H1 (cell line): Measurements from ENCODE around the gene CTIF.

ENCODE experiments used
- CTCF ChIP-seq, 3 experiments: IDR thresholded peaks; 1 replicate in 2 of 3; 2 replicates in 1 of 3; pipeline versions ENCODE4 v1.5.1 to v1.6.1; 2011; ENCODE audit warnings: low read length in 3 of 3, mild to moderate bottlenecking in 3 of 3, inconsistent platforms in 2 of 3, low read depth in 1 of 3, moderate library complexity in 1 of 3; ENCODE audit not compliant: insufficient read depth in 1 of 3; ENCODE audit errors: control extremely low read depth in 1 of 3
- EP300 ChIP-seq, 2 experiments: IDR thresholded peaks; 1 replicate in 1 of 2; 2 replicates in 1 of 2; pipeline ENCODE4 v1.6.1; 2011 to 2012; ENCODE audit warnings: low read depth in 2 of 2, low read length in 2 of 2, mild to moderate bottlenecking in 2 of 2, borderline replicate concordance in 1 of 2, inconsistent platforms in 1 of 2, moderate library complexity in 1 of 2
- HDAC6 ChIP-seq: IDR thresholded peaks from one replicate; pipeline ENCODE4 v1.7.1; 2012; ENCODE audit warnings: low read depth, mild to moderate bottlenecking, inconsistent platforms, low read length, moderate library complexity
- JUN ChIP-seq: IDR thresholded peaks from 2 replicates; pipeline ENCODE4 v1.6.1; 2011; ENCODE audit warnings: low read depth, mild to moderate bottlenecking, improper control_type of control experiment, low read length
- MAFK ChIP-seq: IDR thresholded peaks from 2 replicates; pipeline ENCODE4 v1.6.1; 2012; ENCODE audit warnings: low read depth, mild to moderate bottlenecking, improper control_type of control experiment, low read length
- MAX ChIP-seq: IDR thresholded peaks from 2 replicates; pipeline ENCODE4 v1.6.1; 2012; ENCODE audit warnings: inconsistent platforms
- POLR2A ChIP-seq, 2 experiments: IDR thresholded peaks; 1 replicate in 1 of 2; 2 replicates in 1 of 2; pipeline ENCODE4 v1.6.1; 2011; ENCODE audit warnings: low read depth in 2 of 2, low read length in 2 of 2, mild to moderate bottlenecking in 2 of 2; ENCODE audit errors: control extremely low read depth in 1 of 2
- POLR2AphosphoS5 ChIP-seq: IDR thresholded peaks from 2 replicates; pipeline ENCODE4 v1.6.1; 2011; ENCODE audit warnings: low read depth, low read length
- SIN3A ChIP-seq, 2 experiments: IDR thresholded peaks in 1 of 2; conservative IDR thresholded peaks in 1 of 2; 2 replicates each; pipeline ENCODE4 v1.6.1; 2011 to 2012; ENCODE audit warnings: low read length in 2 of 2, improper control_type of control experiment in 1 of 2, low read depth in 1 of 2, mild to moderate bottlenecking in 1 of 2
- USF2 ChIP-seq: IDR thresholded peaks from 2 replicates; pipeline ENCODE4 v1.6.1; 2011; ENCODE audit warnings: low read length, improper control_type of control experiment
- YY1 ChIP-seq: IDR thresholded peaks from 2 replicates; pipeline ENCODE4 v1.6.1; 2011; ENCODE audit warnings: low read depth, mild to moderate bottlenecking, low read length
- ZNF274 ChIP-seq: IDR thresholded peaks from 2 replicates; pipeline ENCODE4 v1.7.0; 2012; ENCODE audit warnings: low read length, borderline replicate concordance; ENCODE audit errors: extremely low read depth
- TF ChIP-seq, protein P1 (sequence below): IDR thresholded peaks from 2 replicates; pipeline ENCODE4 v1.6.1; 2011; ENCODE audit warnings: low read depth, mild to moderate bottlenecking, low read length; ENCODE audit not compliant: insufficient read depth

GRCh38 chr18:48781163-48781987 is 242.5 kb downstream of the CTIF start:
- TF ChIP-seq ZNF274, result no peak
- no peak for TF ChIP-seq MAX
- TF ChIP-seq SIN3A (conservative IDR thresholded peaks at IDR 0.05 in 1 of 2, IDR thresholded peaks at IDR 0.05 in 1 of 2; ENCODE audit: low read depth in 1 of 2, low read length in 2 of 2), result no peak
- no peak for TF ChIP-seq CTCF (IDR thresholded peaks at IDR 0.05; ENCODE audit: control extremely low read depth in 1 of 3, insufficient read depth in 1 of 3, low read depth in 1 of 3, low read length in 3 of 3)
- TF ChIP-seq HDAC6, result no peak
- TF ChIP-seq POLR2AphosphoS5, result no peak
- no peak for TF ChIP-seq MAFK
- TF ChIP-seq USF2, result no peak
- TF ChIP-seq POLR2A (IDR thresholded peaks at IDR 0.05; ENCODE audit: control extremely low read depth in 1 of 2, low read depth in 2 of 2, low read length in 2 of 2), result no peak
- TF ChIP-seq, protein P1, sequence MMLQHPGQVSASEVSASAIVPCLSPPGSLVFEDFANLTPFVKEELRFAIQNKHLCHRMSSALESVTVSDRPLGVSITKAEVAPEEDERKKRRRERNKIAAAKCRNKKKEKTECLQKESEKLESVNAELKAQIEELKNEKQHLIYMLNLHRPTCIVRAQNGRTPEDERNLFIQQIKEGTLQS, result no peak
- no peak for TF ChIP-seq YY1
- TF ChIP-seq JUN, result no peak
- TF ChIP-seq EP300 (IDR thresholded peaks at IDR 0.05; ENCODE audit: borderline replicate concordance in 1 of 2, low read depth in 2 of 2, low read length in 2 of 2), result no peak
